Endothelial cell of umbilical vein (primary cell): Measurements from ENCODE around the gene SPAG6.

Source experiments
- EZH2 ChIP-seq: IDR thresholded peaks from 2 replicates; pipeline ENCODE4 v1.6.1; 2012; ENCODE audit warnings: borderline replicate concordance, low read depth, mild to moderate bottlenecking, moderate library complexity, low read length, inconsistent platforms; ENCODE audit not compliant: severe bottlenecking
- FOS ChIP-seq: IDR thresholded peaks from 2 replicates; pipeline ENCODE4 v1.6.1; 2011; ENCODE audit warnings: mild to moderate bottlenecking, low read length, moderate library complexity, borderline replicate concordance; ENCODE audit not compliant: insufficient read depth
- GATA2 ChIP-seq: IDR thresholded peaks from 2 replicates; pipeline ENCODE4 v1.7.0; 2011; ENCODE audit warnings: low read depth, mild to moderate bottlenecking, moderate library complexity, mixed read lengths, low read length; ENCODE audit not compliant: insufficient read length, insufficient read depth
- MYC ChIP-seq: IDR thresholded peaks from one replicate; pipeline ENCODE4 v1.6.1; 2011; ENCODE audit warnings: mild to moderate bottlenecking, low read depth, low read length
- POLR2A ChIP-seq: IDR thresholded peaks from 2 replicates; pipeline ENCODE4 v1.6.1; 2012; ENCODE audit warnings: low read depth, mild to moderate bottlenecking, control low read depth, low read length
- POLR2AphosphoS5 ChIP-seq: IDR thresholded peaks from 2 replicates; pipeline ENCODE4 v1.6.1; 2012; ENCODE audit warnings: low read depth, mild to moderate bottlenecking, control low read depth, low read length, moderate library complexity; ENCODE audit not compliant: insufficient read depth
- TF ChIP-seq, protein P1 (sequence below): IDR thresholded peaks from 2 replicates; pipeline ENCODE4 v1.6.1; 2011; ENCODE audit not compliant: insufficient read depth, insufficient read length
- TF ChIP-seq, protein P2 (sequence below), 2 donors: IDR thresholded peaks; 1 replicate in 1 of 2; 2 replicates in 1 of 2; pipeline ENCODE4 v1.5.1; 2011; ENCODE audit warnings: low read length in 2 of 2, mild to moderate bottlenecking in 2 of 2, moderate library complexity in 2 of 2, control low read depth in 1 of 2, inconsistent platforms in 1 of 2, low read depth in 1 of 2; ENCODE audit not compliant: insufficient read depth in 1 of 2; ENCODE audit errors: extremely low read depth in 1 of 2

DNA sequence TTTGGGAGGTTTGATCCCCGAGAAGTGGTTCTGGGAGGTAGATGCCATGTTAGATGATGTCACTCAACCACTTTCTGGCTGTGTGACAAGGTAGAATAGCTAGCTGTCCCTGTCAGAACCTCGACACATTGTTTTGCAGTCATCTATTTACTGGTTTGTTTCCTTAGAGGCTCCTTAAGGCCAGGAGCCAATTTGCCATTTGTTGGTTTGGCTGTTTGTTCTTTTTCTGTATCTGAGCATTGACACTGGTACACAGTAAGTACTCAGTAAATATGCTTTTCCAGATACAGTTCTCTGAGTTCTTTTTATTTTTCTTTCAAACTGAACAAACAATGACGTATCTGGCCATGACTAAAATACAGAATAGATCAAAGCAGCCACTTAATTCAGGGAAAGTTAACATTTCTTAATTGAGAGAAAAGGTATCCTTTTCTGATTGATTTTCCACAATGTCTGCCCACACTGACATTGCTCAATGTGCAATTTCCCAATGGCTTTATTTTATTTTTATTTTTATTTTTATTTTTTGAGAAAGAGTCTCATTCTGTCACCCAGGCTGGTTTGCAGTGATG is 121.6 kb downstream of the SPAG6 start:
- TF ChIP-seq POLR2AphosphoS5 (no peak), GATA2 (no peak), EZH2 (no peak), POLR2A (no peak), MYC (no peak), FOS (no peak)
- TF ChIP-seq, protein P1, sequence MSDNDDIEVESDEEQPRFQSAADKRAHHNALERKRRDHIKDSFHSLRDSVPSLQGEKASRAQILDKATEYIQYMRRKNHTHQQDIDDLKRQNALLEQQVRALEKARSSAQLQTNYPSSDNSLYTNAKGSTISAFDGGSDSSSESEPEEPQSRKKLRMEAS = no peak
- TF ChIP-seq, protein P2, sequence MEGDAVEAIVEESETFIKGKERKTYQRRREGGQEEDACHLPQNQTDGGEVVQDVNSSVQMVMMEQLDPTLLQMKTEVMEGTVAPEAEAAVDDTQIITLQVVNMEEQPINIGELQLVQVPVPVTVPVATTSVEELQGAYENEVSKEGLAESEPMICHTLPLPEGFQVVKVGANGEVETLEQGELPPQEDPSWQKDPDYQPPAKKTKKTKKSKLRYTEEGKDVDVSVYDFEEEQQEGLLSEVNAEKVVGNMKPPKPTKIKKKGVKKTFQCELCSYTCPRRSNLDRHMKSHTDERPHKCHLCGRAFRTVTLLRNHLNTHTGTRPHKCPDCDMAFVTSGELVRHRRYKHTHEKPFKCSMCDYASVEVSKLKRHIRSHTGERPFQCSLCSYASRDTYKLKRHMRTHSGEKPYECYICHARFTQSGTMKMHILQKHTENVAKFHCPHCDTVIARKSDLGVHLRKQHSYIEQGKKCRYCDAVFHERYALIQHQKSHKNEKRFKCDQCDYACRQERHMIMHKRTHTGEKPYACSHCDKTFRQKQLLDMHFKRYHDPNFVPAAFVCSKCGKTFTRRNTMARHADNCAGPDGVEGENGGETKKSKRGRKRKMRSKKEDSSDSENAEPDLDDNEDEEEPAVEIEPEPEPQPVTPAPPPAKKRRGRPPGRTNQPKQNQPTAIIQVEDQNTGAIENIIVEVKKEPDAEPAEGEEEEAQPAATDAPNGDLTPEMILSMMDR (IDR thresholded peaks at IDR 0.05; ENCODE audit: extremely low read depth in 1 of 2, insufficient read depth in 1 of 2, low read depth in 1 of 2, low read length in 2 of 2) = no peak
